HG03280 (cell line): ENCODE results near the gene COX7A2L.

Experiments used
- ATAC-seq: cut with Tn5 transposase; IDR thresholded peaks from one replicate; pipeline ENCODE4 v1.9.1; 2021; ENCODE audit warnings: mild to moderate bottlenecking, moderate library complexity; ENCODE audit not compliant: unreplicated experiment

The COX7A2L gene

DNA sequence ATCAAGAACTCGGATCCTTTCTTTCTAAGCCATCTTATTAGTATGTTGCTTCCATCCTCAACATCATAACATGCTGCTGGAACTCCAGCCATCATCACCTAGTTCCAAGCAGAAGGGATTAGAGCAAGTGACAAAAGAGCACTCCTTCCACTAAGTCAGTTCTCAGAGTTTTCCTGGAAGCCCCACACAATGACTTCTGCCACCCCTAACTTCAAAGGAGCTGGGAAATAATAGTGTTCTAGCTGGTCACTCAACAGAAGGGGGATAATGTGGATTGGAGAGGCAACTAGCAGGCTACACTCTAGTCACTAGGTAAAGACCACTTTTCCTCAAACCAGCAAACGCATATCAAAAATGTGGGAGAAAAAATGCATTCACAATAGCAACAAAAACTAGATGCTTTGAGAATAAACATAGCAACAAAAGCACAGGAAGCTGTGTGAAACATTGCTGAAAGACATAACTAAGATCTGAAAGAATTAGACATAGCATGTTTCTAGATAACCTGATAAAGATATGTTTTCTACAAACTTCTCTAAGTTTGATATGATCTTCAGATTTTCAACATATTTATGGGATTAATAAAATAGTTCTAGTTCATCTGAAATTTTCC is 39.5 kb downstream of the COX7A2L start:
- no peak for ATAC-seq

DNA sequence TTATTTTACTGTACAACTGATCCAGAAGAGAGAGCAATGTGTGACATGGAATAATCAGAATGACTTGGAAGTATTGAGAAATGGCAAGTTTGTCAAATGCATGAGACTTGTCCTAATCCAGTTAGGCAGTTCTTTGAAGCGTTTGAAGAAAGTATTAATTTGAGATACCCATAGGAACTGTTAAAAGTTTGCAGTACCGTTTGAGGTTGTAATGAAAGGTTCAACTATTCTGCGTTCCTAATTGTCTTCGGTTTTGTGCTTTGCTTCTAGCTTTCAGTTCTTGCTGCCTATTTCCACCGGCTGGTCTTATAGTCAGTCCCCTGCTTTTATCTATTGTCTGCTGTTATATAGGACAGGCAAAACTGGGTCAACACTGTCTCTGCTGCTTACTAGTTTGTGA is 41.8 kb downstream of the COX7A2L start:
- ATAC-seq, result no peak

DNA sequence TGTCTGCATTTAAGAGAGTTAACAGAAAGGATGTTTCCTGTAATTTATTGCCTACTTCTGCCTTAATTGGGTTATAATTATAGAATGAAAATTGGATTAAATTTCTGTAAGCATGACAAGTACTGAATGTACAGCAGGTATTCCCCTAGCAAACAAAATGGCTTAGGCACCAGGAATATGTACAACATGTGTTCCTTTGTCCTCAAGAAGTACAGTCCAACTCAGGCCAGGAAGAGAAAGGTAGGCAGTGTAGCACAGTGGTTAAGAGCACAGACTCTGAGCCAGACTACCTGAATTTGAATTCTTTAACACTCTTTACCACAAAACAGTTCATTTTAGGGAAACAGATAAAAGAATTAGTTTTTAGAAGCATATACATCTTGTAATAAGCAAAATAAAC is 43.1 kb downstream of the COX7A2L start:
- no peak for ATAC-seq

DNA sequence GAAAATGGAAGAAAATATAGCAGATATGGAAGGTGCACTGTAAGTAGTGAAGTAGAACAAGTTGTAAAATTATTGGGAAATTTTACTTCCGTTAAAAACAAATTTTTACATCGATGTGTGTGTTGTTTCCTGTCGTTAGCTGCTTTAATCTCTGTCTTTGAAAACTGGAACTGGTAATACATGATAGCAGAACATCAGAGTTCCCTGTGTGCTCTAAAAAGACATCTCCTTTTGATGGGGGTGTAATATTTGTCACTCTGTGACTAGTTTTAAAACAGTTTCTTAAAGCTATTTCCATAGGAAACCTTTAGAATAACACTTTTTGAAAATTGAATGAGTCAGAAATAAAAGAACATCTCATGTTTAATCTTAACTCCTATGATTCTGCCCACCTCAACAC is 43.5 kb downstream of the COX7A2L start:
- no peak for ATAC-seq

DNA sequence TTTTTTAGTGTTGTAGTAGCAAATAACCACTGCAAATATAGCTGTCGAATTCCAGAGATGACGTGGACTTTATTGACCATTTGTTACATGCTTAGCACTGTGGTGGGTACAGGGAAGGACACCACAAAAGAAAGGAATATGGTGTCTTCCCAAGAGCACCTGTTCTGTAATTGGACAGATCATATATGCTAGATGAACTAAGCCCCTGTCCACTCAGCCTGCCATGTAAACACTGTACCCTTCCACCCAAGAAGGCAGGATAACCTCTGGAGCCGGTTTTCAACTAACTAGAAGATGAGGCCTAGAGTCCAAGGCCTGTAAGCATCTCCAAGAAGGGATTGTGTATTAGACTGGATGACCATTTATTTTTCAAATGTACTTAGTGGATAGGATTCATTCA is 44.1 kb downstream of the COX7A2L start:
- ATAC-seq, result no peak

DNA sequence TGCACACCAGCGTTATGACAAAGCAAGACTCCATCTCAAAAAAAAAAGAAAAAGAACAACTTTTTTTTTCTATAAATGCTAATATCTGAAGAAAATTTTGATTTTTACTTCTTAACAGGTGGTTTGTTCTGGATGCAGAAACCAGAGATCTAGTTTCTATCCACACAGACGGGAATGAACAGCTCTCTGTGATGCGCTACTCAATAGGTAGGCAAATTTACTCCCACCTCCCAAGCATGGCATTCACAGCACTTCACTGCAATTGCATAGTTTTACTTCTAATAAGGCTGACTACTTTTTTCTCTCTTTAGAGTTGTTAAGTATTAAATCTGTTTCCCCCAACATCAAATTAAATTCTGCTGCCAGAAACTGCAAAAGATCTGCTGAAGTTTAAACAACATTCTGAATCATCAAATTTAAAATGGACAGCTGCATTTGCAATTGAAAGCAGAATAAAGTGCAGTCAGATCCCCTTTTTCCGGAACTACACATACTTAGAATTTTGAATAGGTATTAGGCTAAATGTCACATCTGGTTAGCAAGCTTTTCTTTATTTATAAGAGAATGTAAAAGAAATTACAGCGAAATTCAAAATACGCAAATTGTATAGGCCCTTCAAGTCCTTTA is 45.1 kb downstream of the COX7A2L start:
- ATAC-seq, result no peak

DNA sequence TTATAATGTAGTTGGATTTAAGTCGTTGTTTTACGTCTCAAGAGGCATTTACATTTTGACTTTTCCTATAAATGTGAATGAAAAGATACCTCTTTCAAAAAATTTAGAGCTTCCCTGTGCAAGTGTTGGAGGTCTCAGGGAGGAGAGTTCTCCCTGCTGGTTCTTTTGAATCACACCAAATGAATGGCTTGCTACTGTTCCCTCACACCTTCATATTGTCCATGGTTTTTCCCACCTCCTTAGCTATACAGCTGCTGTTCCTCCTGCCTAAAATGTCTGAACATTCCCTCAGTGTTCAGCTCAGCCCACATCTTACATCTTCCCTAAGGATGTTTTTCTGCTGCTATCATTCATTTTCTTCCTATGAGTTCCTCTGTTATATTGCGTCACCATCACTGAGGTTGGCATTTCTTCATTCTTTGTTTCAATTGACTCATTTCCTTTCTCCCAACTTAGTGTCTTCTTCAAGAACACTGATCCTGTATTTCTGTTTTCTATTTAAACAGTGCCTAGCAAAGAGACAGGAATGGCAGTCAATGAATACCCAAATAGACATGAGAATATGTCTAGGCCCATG is 46.0 kb downstream of the COX7A2L start:
- no peak for ATAC-seq

DNA sequence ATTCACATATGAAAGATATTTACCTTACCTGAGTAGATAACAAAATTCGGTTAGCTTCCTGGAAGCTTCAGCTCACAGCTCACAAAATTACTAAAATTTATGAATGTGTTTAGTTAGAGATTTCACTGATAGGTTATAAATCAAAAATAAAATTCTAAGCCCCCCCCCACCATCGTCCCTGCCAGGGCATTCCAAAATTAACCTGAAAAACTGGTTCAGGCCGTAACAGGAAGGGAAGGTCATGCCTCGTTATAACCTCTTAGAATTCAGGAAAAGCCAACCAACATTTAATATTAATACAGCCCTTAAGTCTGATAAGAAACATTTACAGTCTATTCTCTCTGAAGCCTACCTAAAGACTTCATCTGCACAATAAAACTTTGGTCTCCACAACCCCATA is 48.9 kb downstream of the COX7A2L start:
- no peak for ATAC-seq

DNA sequence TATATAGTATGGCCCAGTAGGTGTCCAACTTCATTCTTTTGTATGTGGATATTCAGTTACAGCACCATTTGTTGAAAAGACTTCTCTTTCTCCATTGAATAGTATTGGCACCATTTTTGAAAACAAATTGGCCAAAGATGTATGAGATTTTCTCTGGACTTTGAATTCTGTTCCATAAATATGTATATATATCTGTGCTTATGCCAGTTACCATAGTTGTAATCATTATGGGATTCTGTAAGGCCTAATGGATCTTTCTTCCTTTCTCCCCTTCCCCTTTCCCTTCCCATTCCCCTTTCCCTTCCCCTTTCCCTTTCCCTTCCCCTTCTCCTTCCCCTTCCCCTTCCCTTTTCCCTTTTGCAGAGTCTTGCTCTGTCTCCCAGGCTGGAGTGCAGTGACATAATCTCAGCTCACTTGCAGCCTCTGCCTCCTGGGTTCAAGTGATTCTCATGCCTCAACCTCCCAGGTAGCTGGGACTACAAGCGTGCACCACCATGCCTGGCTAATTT is 51.0 kb downstream of the COX7A2L start:
- ATAC-seq, result no peak

DNA sequence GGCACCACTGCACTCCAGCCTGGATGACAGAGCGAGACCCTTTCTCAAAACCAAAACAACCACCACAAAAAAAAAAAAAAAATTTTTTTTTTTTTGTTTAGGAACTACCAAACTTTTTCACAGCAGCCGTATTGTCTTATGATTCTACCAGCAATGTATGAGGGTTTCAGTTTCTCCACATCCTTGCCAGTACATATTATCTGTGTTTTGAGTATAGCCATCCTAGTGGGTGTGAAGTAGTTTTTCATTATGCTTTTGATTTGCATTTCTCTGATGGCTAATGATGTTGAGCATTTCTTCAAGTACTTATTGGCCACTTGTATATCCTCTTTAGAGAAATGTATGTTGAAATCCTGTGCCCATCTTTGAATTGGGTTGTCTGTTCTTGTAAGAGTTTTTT is 51.7 kb downstream of the COX7A2L start:
- ATAC-seq, result no peak

DNA sequence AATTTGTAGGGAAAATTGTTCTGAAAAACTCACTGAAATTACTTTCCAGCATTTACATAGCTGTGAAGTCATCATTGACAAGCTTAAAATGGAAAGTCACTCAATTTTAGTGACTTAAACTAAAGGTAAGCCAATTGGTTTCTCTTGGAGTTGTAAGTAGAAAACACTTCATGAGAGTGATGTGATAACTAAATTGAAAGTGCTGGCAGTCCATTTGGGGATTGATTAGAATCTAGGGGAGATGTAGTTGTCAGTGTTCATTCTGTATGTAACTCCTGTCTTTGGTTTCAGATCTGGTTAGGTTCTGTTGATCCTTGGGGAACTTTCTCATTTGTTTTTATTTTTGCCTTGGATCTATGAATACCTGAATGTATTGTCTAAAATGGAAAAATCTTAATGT is 53.8 kb downstream of the COX7A2L start:
- ATAC-seq, result no peak

DNA sequence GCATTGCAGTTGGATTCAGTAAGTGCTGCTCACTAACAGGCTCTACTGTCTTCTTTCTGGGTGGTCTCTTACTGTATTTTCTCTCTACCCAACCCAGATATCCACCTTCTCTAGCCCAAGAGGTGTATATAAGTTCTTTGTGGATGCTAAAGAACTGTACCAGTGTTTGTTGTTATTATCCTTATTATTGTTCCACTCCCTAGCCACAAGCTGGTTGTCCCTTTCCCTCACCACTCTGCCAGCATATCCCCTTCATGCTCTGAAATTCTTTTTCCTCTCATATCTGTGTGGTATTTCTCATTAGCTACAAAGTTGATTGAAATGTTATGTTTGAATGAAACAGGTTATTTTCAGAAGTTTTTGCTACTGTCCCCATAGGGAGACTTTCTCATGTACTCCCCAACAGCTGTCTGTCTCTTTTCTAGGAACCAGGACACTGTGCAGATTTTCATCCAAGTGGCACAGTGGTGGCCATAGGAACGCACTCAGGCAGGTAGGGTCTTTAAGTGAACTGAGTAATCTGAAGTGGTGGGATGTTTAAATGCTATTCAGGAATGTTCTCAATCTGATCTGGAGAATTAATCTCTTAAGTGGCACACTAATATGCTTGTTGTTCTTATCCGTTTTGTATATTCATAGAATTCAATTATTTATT is 56.8 kb downstream of the COX7A2L start:
- ATAC-seq, result no peak

DNA sequence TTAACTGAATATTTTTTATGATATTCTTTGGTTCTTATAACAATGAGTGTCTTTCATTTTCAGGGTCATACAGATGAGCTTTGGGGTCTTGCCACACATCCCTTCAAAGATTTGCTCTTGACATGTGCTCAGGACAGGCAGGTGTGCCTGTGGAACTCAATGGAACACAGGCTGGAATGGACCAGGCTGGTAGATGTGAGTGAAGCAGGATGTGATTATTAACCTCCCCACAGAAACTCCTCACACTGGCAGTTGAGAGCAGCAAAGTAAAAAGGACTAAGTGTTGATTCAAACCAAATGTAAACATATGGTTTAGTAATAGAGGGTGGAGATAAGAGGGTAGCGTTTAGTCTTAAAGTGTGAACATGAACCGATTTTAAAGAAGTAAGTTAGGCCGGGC is 57.8 kb downstream of the COX7A2L start:
- ATAC-seq, result no peak

DNA sequence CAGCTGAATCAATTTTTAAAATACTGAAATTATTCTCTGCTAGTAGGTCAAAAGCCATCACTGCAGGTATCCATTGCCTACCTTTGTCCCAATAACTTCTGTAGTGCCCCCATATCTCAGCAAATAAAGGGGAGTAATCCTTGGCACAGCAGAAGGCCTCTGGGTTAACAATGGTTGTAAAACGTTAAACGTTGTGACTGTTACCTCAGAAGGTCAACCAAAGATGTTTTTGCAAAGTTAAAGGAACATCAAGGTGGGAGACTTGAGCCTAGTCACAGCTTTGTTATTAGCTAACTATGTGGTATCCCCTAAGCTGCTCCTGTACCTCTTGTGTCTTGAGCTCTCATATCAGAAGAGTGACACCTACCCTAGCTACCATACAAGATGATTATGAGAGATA is 60.5 kb downstream of the COX7A2L start:
- ATAC-seq, result no peak
